ENCODE data around the gene ASB1. TPM values are rescaled to one million over a fixed set of nuclear protein-coding genes. Genes with fewer than 3 reads are reported as not detected.

ASB1 gene
- total and polyA plus RNA-seq, 2 of the 13 experiments (the other 11 are each of a cell fraction or from before 2014, with no cell fraction given), result 48.6 to 49.2 TPM

DNA sequence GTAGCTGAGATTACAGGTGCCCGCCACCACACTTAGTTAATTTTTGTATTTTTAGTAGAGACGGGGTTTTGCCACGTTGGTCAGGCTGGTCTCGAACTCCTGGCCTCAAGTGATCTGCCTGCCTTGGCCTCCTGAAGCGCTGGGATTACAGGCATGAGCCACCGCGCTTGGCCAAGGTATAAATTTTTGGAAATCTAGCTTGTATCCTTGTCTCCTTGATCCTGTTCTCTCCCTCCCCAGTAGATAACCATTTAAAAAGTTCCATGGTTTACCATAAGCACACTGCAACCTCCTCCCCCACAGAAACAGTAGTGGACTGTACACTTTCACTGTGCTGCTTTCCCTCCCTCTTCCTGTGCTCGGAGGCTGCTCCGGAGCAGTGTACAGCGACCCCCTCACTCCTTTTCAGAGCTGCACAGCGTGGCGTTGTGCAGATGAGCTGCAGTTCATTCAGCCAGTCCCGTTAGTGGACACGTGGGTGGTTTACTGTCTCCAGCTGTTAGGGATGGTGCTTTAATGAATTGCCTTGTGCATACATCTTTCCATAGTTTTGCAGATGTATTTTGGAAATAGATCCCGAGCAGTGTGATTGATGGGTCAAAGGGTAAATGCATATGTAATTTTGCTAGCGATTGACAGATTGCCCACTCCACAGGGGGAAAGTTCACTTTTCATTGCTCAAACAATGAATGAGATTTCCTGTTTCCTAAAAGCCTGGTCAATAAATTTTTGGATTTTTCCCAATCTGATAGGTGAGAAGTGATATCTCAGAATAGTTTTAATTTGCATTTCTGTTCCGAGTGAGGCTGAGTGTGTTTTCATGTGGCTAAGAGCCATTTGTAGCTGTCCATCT is 14.8 kb downstream of the ASB1 start (continued):
- TF ChIP-seq BORCS8-MEF2B (CRISPR knock-in tag; IDR thresholded peaks at IDR 0.05) (no peak), ZNF850 (CRISPR knock-in tag; conservative IDR thresholded peaks at IDR 0.05) (no peak), NR2C2 (CRISPR knock-in tag; IDR thresholded peaks at IDR 0.05; ENCODE audit: borderline replicate concordance) (peak; percentile 85), MTA1 (CRISPR knock-in tag; IDR thresholded peaks at IDR 0.05; ENCODE audit: borderline replicate concordance) (peak; percentile 85; the same call in 1 of the 2 replicates), PITX1 (CRISPR knock-in tag; IDR thresholded peaks at IDR 0.05) (peak; percentile 93), ATF7 (IDR thresholded peaks at IDR 0.05) (no peak), ATF7 (CRISPR knock-in tag; IDR thresholded peaks at IDR 0.05) (0 out of 2 replicates have a peak, but pooled peaks have one; percentile 71), ZNF709 (CRISPR knock-in tag; IDR thresholded peaks at IDR 0.05) (no peak), NRL (CRISPR knock-in tag; IDR thresholded peaks at IDR 0.05; ENCODE audit: borderline replicate concordance) (0 out of 2 replicates have a peak, but pooled peaks have one; percentile 47), RNF2 (conservative IDR thresholded peaks at IDR 0.05; ENCODE audit: low read depth) (no peak), IRX3 (CRISPR knock-in tag; IDR thresholded peaks at IDR 0.05; ENCODE audit: borderline replicate concordance, low read depth) (no peak), ZNF326 (CRISPR knock-in tag; IDR thresholded peaks at IDR 0.05; ENCODE audit: borderline replicate concordance) (no peak), RXRB (CRISPR knock-in tag; IDR thresholded peaks at IDR 0.05; ENCODE audit: borderline replicate concordance) (peak; percentile 87), PAX8 (CRISPR knock-in tag; IDR thresholded peaks at IDR 0.05; ENCODE audit: borderline replicate concordance) (0 out of 2 replicates have a peak, but pooled peaks have one; percentile 50), SCMH1 (CRISPR knock-in tag; IDR thresholded peaks at IDR 0.05; ENCODE audit: borderline replicate concordance) (no peak)
- TF ChIP-seq, protein P1, sequence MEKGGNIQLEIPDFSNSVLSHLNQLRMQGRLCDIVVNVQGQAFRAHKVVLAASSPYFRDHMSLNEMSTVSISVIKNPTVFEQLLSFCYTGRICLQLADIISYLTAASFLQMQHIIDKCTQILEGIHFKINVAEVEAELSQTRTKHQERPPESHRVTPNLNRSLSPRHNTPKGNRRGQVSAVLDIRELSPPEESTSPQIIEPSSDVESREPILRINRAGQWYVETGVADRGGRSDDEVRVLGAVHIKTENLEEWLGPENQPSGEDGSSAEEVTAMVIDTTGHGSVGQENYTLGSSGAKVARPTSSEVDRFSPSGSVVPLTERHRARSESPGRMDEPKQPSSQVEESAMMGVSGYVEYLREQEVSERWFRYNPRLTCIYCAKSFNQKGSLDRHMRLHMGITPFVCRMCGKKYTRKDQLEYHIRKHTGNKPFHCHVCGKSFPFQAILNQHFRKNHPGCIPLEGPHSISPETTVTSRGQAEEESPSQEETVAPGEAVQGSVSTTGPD (CRISPR knock-in tag; IDR thresholded peaks at IDR 0.05), result 0 out of 2 replicates have a peak, but pooled peaks have one; percentile 20
- TF ChIP-seq, protein P2, sequence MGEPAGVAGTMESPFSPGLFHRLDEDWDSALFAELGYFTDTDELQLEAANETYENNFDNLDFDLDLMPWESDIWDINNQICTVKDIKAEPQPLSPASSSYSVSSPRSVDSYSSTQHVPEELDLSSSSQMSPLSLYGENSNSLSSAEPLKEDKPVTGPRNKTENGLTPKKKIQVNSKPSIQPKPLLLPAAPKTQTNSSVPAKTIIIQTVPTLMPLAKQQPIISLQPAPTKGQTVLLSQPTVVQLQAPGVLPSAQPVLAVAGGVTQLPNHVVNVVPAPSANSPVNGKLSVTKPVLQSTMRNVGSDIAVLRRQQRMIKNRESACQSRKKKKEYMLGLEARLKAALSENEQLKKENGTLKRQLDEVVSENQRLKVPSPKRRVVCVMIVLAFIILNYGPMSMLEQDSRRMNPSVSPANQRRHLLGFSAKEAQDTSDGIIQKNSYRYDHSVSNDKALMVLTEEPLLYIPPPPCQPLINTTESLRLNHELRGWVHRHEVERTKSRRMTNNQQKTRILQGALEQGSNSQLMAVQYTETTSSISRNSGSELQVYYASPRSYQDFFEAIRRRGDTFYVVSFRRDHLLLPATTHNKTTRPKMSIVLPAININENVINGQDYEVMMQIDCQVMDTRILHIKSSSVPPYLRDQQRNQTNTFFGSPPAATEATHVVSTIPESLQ (CRISPR knock-in tag; conservative IDR thresholded peaks at IDR 0.05), result no peak
- TF ChIP-seq, protein P3, sequence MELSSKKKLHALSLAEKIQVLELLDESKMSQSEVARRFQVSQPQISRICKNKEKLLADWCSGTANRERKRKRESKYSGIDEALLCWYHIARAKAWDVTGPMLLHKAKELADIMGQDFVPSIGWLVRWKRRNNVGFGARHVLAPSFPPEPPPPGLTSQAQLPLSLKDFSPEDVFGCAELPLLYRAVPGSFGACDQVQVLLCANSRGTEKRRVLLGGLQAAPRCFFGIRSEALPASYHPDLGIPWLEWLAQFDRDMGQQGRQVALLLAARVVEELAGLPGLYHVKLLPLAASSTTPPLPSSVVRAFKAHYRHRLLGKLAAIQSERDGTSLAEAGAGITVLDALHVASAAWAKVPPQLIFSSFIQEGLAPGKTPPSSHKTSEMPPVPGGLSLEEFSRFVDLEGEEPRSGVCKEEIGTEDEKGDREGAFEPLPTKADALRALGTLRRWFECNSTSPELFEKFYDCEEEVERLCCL (CRISPR knock-in tag; IDR thresholded peaks at IDR 0.05; ENCODE audit: borderline replicate concordance), result no peak; the same call in 1 of the 2 replicates
- TF ChIP-seq, protein P4, sequence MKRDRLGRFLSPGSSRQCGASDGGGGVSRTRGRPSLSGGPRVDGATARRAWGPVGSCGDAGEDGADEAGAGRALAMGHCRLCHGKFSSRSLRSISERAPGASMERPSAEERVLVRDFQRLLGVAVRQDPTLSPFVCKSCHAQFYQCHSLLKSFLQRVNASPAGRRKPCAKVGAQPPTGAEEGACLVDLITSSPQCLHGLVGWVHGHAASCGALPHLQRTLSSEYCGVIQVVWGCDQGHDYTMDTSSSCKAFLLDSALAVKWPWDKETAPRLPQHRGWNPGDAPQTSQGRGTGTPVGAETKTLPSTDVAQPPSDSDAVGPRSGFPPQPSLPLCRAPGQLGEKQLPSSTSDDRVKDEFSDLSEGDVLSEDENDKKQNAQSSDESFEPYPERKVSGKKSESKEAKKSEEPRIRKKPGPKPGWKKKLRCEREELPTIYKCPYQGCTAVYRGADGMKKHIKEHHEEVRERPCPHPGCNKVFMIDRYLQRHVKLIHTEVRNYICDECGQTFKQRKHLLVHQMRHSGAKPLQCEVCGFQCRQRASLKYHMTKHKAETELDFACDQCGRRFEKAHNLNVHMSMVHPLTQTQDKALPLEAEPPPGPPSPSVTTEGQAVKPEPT (CRISPR knock-in tag; IDR thresholded peaks at IDR 0.05; ENCODE audit: low read depth), result no peak
- TF ChIP-seq, protein P5, sequence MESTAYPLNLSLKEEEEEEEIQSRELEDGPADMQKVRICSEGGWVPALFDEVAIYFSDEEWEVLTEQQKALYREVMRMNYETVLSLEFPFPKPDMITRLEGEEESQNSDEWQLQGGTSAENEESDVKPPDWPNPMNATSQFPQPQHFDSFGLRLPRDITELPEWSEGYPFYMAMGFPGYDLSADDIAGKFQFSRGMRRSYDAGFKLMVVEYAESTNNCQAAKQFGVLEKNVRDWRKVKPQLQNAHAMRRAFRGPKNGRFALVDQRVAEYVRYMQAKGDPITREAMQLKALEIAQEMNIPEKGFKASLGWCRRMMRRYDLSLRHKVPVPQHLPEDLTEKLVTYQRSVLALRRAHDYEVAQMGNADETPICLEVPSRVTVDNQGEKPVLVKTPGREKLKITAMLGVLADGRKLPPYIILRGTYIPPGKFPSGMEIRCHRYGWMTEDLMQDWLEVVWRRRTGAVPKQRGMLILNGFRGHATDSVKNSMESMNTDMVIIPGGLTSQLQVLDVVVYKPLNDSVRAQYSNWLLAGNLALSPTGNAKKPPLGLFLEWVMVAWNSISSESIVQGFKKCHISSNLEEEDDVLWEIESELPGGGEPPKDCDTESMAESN (CRISPR knock-in tag; conservative IDR thresholded peaks at IDR 0.05), result 0 out of 2 replicates have a peak, but pooled peaks have one; percentile 40

Data from HepG2 (cell line).